BLaER1 (cell line): Measurements from ENCODE around the gene GSC.

Experiments used
- H3K27ac ChIP-seq: shearing (Covaris generic); formaldehyde crosslinking; 2 replicates; pipeline ENCODE4 v1.8.1; 2022
- H3K27me3 ChIP-seq: shearing (Covaris generic); formaldehyde crosslinking; 2 replicates; pipeline ENCODE4 v1.8.1; 2022
- H3K36me3 ChIP-seq: shearing (Covaris generic); formaldehyde crosslinking; 2 replicates; pipeline ENCODE4 v1.8.1; 2022
- H3K4me1 ChIP-seq: shearing (Covaris generic); formaldehyde crosslinking; 2 replicates; pipeline ENCODE4 v1.8.1; 2022
- H3K4me2 ChIP-seq: shearing (Covaris generic); formaldehyde crosslinking; 2 replicates; pipeline ENCODE4 v1.8.1; 2022
- H3K4me3 ChIP-seq: shearing (Covaris generic); formaldehyde crosslinking; 2 replicates; pipeline ENCODE4 v1.8.1; 2022
- H3K9ac ChIP-seq: shearing (Covaris generic); formaldehyde crosslinking; 2 replicates; pipeline ENCODE4 v1.8.1; 2022
- H3K9me3 ChIP-seq: shearing (Covaris generic); formaldehyde crosslinking; 2 replicates; pipeline ENCODE4 v1.8.1; 2022
- H4K20me1 ChIP-seq: shearing (Covaris generic); formaldehyde crosslinking; 2 replicates; pipeline ENCODE4 v1.8.1; 2022
- Cebpa-rat ChIP-seq: shearing (Covaris generic); IDR thresholded peaks from 2 replicates; pipeline ENCODE4 v1.8.1; 2022

GSC gene

GRCh38 chr14:94762431-94762830 is 7.5 kb downstream of the GSC start:
- no peaks in the 10 kb centered on the region for H3K4me1 ChIP-seq
- H3K4me3 ChIP-seq = no peak overlapping the region
- no peak for TF ChIP-seq Cebpa-rat
- peaks cover 11% of the 10 kb centered on the region for H4K20me1 ChIP-seq
- H3K4me2 ChIP-seq = no peak overlapping the region
- no peaks in the 10 kb centered on the region for H3K36me3 ChIP-seq
- H3K9me3 ChIP-seq = no peaks in the 10 kb centered on the region
- H3K9ac ChIP-seq = no peak overlapping the region
- no peak overlapping the region for H3K27ac ChIP-seq
- H3K27me3 ChIP-seq = peaks cover 50% of the 10 kb centered on the region

GRCh38 chr14:94761997-94762377 is 7.9 kb downstream of the GSC start:
- H3K4me1 ChIP-seq = no peaks in the 10 kb centered on the region
- H3K4me3 ChIP-seq = no peak overlapping the region
- no peak overlapping the region for H3K4me2 ChIP-seq
- no peaks in the 10 kb centered on the region for H3K9me3 ChIP-seq
- no peak overlapping the region for H3K9ac ChIP-seq
- H4K20me1 ChIP-seq = peaks cover 6% of the 10 kb centered on the region
- H3K27me3 ChIP-seq = peaks cover 45% of the 10 kb centered on the region
- TF ChIP-seq Cebpa-rat = no peak
- no peaks in the 10 kb centered on the region for H3K36me3 ChIP-seq
- H3K27ac ChIP-seq = no peak overlapping the region

GRCh38 chr14:94761348-94761996 is 8.4 kb downstream of the GSC start:
- H3K4me1 ChIP-seq = no peaks in the 10 kb centered on the region
- H3K9me3 ChIP-seq = no peaks in the 10 kb centered on the region
- peaks cover 1% of the 10 kb centered on the region; the same call in 1 of the 2 replicates for H4K20me1 ChIP-seq
- TF ChIP-seq Cebpa-rat = no peak
- H3K4me2 ChIP-seq = no peak overlapping the region
- H3K9ac ChIP-seq = no peak overlapping the region
- no peak overlapping the region for H3K4me3 ChIP-seq
- peaks cover 40% of the 10 kb centered on the region for H3K27me3 ChIP-seq
- H3K36me3 ChIP-seq = no peaks in the 10 kb centered on the region
- H3K27ac ChIP-seq = no peak overlapping the region

- TF ChIP-seq Cebpa-rat = no peak
- no peak overlapping the region for H3K9ac ChIP-seq
- H3K4me3 ChIP-seq = no peak overlapping the region
- no peak overlapping the region for H3K4me2 ChIP-seq
- H3K27ac ChIP-seq = no peak overlapping the region
- no peaks in the 10 kb centered on the region for H3K9me3 ChIP-seq
- H3K27me3 ChIP-seq = no peaks in the 10 kb centered on the region
- no peaks in the 10 kb centered on the region for H3K36me3 ChIP-seq
- no peaks in the 10 kb centered on the region for H4K20me1 ChIP-seq
- H3K4me1 ChIP-seq = no peaks in the 10 kb centered on the region
Observed at GRCh38 chr14:94756310-94756882, 13.5 kb downstream of the GSC start.

- Histone ChIP-seq H3K4me2 (no peak overlapping the region), H3K27me3 (no peaks in the 10 kb centered on the region), H3K27ac (no peak overlapping the region), H3K4me3 (no peak overlapping the region), H3K9ac (no peak overlapping the region), H3K36me3 (no peaks in the 10 kb centered on the region), H3K4me1 (no peaks in the 10 kb centered on the region), H3K9me3 (no peaks in the 10 kb centered on the region), H4K20me1 (no peaks in the 10 kb centered on the region)
- TF ChIP-seq Cebpa-rat = no peak
Observed at GRCh38 chr14:94754391-94754942, 15.4 kb downstream of the GSC start.

- H4K20me1 ChIP-seq = no peaks in the 10 kb centered on the region
- H3K9ac ChIP-seq = no peak overlapping the region
- H3K9me3 ChIP-seq = no peaks in the 10 kb centered on the region
- H3K4me1 ChIP-seq = no peaks in the 10 kb centered on the region
- H3K27me3 ChIP-seq = no peaks in the 10 kb centered on the region
- H3K4me2 ChIP-seq = no peak overlapping the region
- no peak overlapping the region for H3K27ac ChIP-seq
- no peak for TF ChIP-seq Cebpa-rat
- no peak overlapping the region for H3K4me3 ChIP-seq
- H3K36me3 ChIP-seq = no peaks in the 10 kb centered on the region
Observed at GRCh38 chr14:94752591-94753436, 17.1 kb downstream of the GSC start.

GRCh38 chr14:94751956-94752355 is 18.0 kb downstream of the GSC start:
- Histone ChIP-seq H3K36me3 (no peaks in the 10 kb centered on the region), H3K4me3 (no peak overlapping the region), H3K4me1 (no peaks in the 10 kb centered on the region)

GRCh38 chr14:94751321-94751720 is 18.6 kb downstream of the GSC start:
- Histone ChIP-seq H3K27ac (no peak overlapping the region), H3K4me1 (no peaks in the 10 kb centered on the region), H3K36me3 (no peaks in the 10 kb centered on the region), H3K27me3 (no peaks in the 10 kb centered on the region), H4K20me1 (no peaks in the 10 kb centered on the region), H3K9me3 (no peaks in the 10 kb centered on the region), H3K4me3 (no peak overlapping the region), H3K4me2 (no peak overlapping the region), H3K9ac (no peak overlapping the region)
- no peak for TF ChIP-seq Cebpa-rat

More at GRCh38 chr14:94751956-94752355, 18.0 kb downstream of the GSC start:
- no peak overlapping the region for H3K9ac ChIP-seq
- no peaks in the 10 kb centered on the region for H4K20me1 ChIP-seq
- no peaks in the 10 kb centered on the region for H3K9me3 ChIP-seq
- H3K27ac ChIP-seq = no peak overlapping the region
- no peak for TF ChIP-seq Cebpa-rat
- no peaks in the 10 kb centered on the region for H3K27me3 ChIP-seq
- H3K4me2 ChIP-seq = no peak overlapping the region

GRCh38 chr14:94750371-94750770 is 19.5 kb downstream of the GSC start:
- Histone ChIP-seq H3K4me1 (no peaks in the 10 kb centered on the region), H3K4me3 (no peak overlapping the region), H3K36me3 (no peaks in the 10 kb centered on the region), H3K9me3 (no peaks in the 10 kb centered on the region), H3K27ac (no peak overlapping the region), H3K4me2 (no peak overlapping the region), H3K27me3 (no peaks in the 10 kb centered on the region), H4K20me1 (no peaks in the 10 kb centered on the region), H3K9ac (no peak overlapping the region)
- no peak for TF ChIP-seq Cebpa-rat
